Measurements from ENCODE around the gene TOMM40L. TPM values are rescaled to one million over a fixed set of nuclear protein-coding genes. Genes with fewer than 3 reads are reported as not detected.

TOMM40L gene
- total RNA-seq, 3 donors from 2014 or later = 17.2 to 24.5 (median 23.5) TPM

DNA sequence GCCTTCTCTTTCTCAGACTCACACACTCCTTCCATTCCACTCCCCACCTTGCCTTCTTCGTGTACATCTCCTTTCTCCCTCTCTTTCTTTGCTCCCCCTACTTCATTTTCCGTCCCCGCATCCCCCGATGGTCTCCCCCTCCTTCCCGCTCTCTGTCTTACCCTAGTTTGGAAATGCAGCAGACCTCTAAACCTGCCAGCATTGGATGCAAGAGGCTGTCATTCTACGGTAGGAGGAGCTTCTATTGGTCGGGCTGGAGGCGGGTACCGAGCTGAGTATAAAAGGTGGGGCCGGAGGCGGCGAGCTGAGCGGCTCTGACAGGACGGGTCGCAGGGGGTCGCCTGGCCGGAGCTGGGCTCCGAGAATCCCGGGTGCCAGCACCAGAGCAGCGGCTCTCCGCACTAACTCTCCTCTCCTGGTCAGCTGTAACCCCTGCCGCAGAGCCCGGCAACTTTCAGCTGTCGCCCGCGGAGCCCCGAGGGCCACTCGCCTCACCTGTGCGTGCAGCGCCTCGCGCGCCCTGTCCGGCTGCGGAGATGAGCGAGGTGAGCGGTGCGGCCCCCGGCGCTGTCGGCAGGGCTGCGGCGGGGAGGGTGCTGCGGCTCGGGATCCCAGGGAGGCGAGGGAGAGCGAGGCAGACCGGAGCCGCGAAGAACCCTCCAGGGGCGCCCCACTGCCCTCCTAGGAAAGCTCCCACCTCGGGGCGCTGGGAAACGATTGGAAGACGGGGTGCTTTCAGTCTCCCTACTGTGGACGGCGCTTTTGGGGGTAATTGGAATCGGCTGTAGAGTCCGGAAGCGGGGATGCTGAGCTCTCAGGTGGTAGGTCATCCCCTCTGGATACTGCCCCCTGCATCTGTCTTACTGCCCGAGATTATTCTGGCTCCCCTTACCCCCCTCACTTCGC, 32.8 kb downstream of the TOMM40L start, which contains the start of gene PCP4L1:
TSS of gene PCP4L1 (plus strand) at position 307 of the 906 bp plus-strand sequence. CDS start at position 537, 230 bp downstream.
- intact Hi-C loops (cut with DNase I, micrococcal nuclease) = no loop called here
- peak; percentile 83 for ATAC-seq
- no peak within 1 kb of the TSS for H3K4me3 ChIP-seq

GRCh38 chr1:161259345-161259702, 33.5 kb downstream of the TOMM40L start:
- Histone ChIP-seq H3K36me3 (ENCODE audit: low read depth) (no peaks in the 10 kb centered on the region), H3K4me3 (no peak overlapping the region), H3K4me1 (ENCODE audit: low read depth) (no peaks in the 10 kb centered on the region), H3K9me3 (peaks cover 9% of the 10 kb centered on the region)
- ATAC-seq (no peak), DNase-seq (no peak)
- intact Hi-C loops (cut with DNase I, micrococcal nuclease) = no loop called here
- no peak for TF ChIP-seq CTCF (IDR thresholded peaks at IDR 0.05)

More for the DNA sequence above, 32.8 kb downstream of the TOMM40L start, which contains the start of gene PCP4L1:
- peak; percentile 47 to 58 (median 49) for DNase-seq
- no peak for TF ChIP-seq CTCF (IDR thresholded peaks at IDR 0.05)
- peaks cover 9% of the 10 kb centered on the region for H3K9me3 ChIP-seq
- no peaks in the 10 kb centered on the region for H3K36me3 ChIP-seq (ENCODE audit: low read depth)
- H3K4me1 ChIP-seq (ENCODE audit: low read depth) = no peaks in the 10 kb centered on the region

GRCh38 chr1:161259765-161260164, 33.9 kb downstream of the TOMM40L start:
- ATAC-seq (no peak), DNase-seq (no peak)
- no peaks in the 10 kb centered on the region for H3K4me1 ChIP-seq (ENCODE audit: low read depth)
- TF ChIP-seq CTCF (IDR thresholded peaks at IDR 0.05) = no peak
- no peak overlapping the region for H3K4me3 ChIP-seq
- no peaks in the 10 kb centered on the region for H3K36me3 ChIP-seq (ENCODE audit: low read depth)
- intact Hi-C loops (cut with DNase I, micrococcal nuclease) = no loop called here
- peaks cover 9% of the 10 kb centered on the region for H3K9me3 ChIP-seq

- ATAC-seq (peak; percentile 40), DNase-seq (peak in 1 of 3 donors; percentile 6)
- Histone ChIP-seq H3K4me3 (no peak overlapping the region), H3K9me3 (peaks cover 9% of the 10 kb centered on the region), H3K36me3 (ENCODE audit: low read depth) (no peaks in the 10 kb centered on the region), H3K4me1 (ENCODE audit: low read depth) (no peaks in the 10 kb centered on the region)
- TF ChIP-seq CTCF (IDR thresholded peaks at IDR 0.05) = no peak
- intact Hi-C loops (cut with DNase I, micrococcal nuclease) = no loop called here
Measured at GRCh38 chr1:161260376-161261260, 34.8 kb downstream of the TOMM40L start.

DNA sequence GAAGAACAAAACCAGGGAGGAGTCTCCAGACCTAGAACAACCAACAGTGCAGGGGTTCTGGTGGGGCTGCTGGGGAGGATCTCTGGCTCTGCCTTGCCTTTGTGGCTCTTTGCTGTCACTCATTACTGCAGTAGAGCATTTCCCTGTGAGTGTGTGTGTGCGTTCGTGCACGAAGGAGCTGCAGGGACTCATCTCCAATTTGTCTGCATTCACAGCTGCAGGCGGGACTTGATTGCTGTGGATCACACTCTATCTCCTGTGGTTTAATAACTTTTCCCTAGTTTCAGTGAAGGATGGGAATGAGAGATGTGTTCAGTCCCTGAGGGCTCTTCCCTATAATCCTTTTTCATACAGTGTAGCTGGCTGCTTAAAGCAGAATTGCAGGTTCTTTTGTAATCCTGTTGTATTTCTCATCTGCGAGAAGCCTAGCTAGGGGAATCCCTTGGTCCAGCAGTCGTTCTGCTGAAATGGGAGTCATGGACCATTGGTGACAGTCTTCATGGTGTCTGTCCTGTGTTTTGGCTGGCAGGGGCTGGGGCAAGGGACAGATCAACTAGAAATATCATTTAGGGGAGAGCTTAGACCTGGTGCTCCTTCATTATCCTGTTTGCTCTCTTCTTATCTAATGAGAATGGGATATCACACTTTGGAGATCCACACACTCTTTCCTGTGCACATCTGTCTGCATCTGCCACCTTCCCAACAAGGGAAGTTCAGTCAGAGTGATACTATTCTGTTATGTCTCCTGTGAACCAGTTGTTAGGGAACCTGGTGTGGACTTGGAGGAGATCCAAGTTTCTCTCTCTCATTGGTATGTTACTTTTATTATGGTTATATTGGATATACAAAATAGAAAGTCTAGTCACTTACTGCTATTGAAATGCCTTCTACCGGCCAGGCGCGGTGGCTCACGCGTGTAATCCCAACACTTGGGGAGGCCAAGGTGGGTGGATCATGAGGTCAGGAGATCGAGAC, 35.7 kb downstream of the TOMM40L start:
- no peak for ATAC-seq
- intact Hi-C loops (cut with DNase I, micrococcal nuclease) = no loop called here

More for the DNA sequence above, 35.7 kb downstream of the TOMM40L start:
- TF ChIP-seq CTCF (IDR thresholded peaks at IDR 0.05) = no peak
- DNase-seq = no peak
- H3K4me1 ChIP-seq (ENCODE audit: low read depth) = no peaks in the 10 kb centered on the region
- no peak overlapping the region for H3K4me3 ChIP-seq
- peaks cover 9% of the 10 kb centered on the region for H3K9me3 ChIP-seq
- no peaks in the 10 kb centered on the region for H3K36me3 ChIP-seq (ENCODE audit: low read depth)

Measured in mucosa of descending colon (tissue), 3 donors.